GM18505 (cell line): ENCODE results near the gene ARHGAP12.

Source experiments
- ATAC-seq: cut with Tn5 transposase; IDR thresholded peaks from one replicate; pipeline ENCODE4 v1.9.1; 2021; ENCODE audit not compliant: unreplicated experiment
- POLR2A ChIP-seq: IDR thresholded peaks from 4 replicates; pipeline ENCODE4 v1.6.1; 2011; ENCODE audit warnings: borderline replicate concordance; ENCODE audit not compliant: insufficient read depth, insufficient read length; ENCODE audit errors: extremely low read depth

Gene ARHGAP12

GRCh38 chr10:31927565-31927883 lies 1.1 kb downstream of the ARHGAP12 start:
- ATAC-seq: peak; percentile 2

GRCh38 chr10:31926765-31927564 lies 1.7 kb downstream of the ARHGAP12 start:
- no peak for TF ChIP-seq POLR2A
- no peak for ATAC-seq

More at GRCh38 chr10:31927565-31927883, 1.1 kb downstream of the ARHGAP12 start:
- no peak for TF ChIP-seq POLR2A

- no peak for ATAC-seq
- no peak for TF ChIP-seq POLR2A
Measured at GRCh38 chr10:31926160-31926559, 2.5 kb downstream of the ARHGAP12 start.

- ATAC-seq: no peak
- no peak for TF ChIP-seq POLR2A
Measured at GRCh38 chr10:31924833-31925232, 3.8 kb downstream of the ARHGAP12 start.

- ATAC-seq: no peak
Measured at GRCh38 chr10:31923389-31923788, 5.2 kb downstream of the ARHGAP12 start.

GRCh38 chr10:31921031-31921430 lies 7.6 kb downstream of the ARHGAP12 start:
- peak; percentile 63 for ATAC-seq
- TF ChIP-seq POLR2A: no peak

More at GRCh38 chr10:31923389-31923788, 5.2 kb downstream of the ARHGAP12 start:
- TF ChIP-seq POLR2A: no peak

GRCh38 chr10:31920538-31920937 lies 8.1 kb downstream of the ARHGAP12 start:
- no peak for TF ChIP-seq POLR2A
- ATAC-seq: peak; percentile 17

GRCh38 chr10:31918671-31919409 lies 9.8 kb downstream of the ARHGAP12 start:
- ATAC-seq: no peak
- no peak for TF ChIP-seq POLR2A

- no peak for TF ChIP-seq POLR2A
- ATAC-seq: no peak
Measured at GRCh38 chr10:31914370-31914769, 14.3 kb downstream of the ARHGAP12 start.

- TF ChIP-seq POLR2A: no peak
- ATAC-seq: no peak
Measured at GRCh38 chr10:31912898-31913850, 15.5 kb downstream of the ARHGAP12 start.

- no peak for TF ChIP-seq POLR2A
- no peak for ATAC-seq
Measured at GRCh38 chr10:31912289-31912688, 16.3 kb downstream of the ARHGAP12 start.

GRCh38 chr10:31910016-31910415 lies 18.6 kb downstream of the ARHGAP12 start:
- TF ChIP-seq POLR2A: no peak
- no peak for ATAC-seq

- TF ChIP-seq POLR2A: no peak
- ATAC-seq: no peak
Measured at GRCh38 chr10:31908157-31908556, 20.5 kb downstream of the ARHGAP12 start.
